HG03108 (cell line): Measurements from ENCODE around the gene CCDC85B.

Source experiments
- ATAC-seq: cut with Tn5 transposase; IDR thresholded peaks from one replicate; pipeline ENCODE4 v1.9.1; 2021; ENCODE audit warnings: moderate library complexity; ENCODE audit not compliant: unreplicated experiment

CCDC85B gene

DNA sequence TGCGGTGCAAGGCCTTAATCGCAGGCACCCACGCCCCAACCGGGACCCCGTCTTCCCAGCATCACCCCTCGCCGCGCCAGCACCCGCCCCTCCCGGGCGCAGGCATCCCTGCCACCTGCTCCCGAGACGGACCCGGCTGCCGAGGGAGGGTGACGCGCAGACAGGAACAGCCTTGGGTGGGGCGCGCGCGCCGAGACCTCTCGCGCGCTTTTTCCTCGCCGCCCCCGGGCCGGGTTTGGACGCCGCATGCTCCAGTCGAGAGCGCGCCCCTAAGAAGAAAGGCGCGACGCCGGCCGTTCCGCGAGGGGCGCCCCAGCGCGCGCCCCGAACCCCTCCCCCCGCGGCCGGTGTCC lies 33.0 kb upstream of the CCDC85B start:
- ATAC-seq: no peak

DNA sequence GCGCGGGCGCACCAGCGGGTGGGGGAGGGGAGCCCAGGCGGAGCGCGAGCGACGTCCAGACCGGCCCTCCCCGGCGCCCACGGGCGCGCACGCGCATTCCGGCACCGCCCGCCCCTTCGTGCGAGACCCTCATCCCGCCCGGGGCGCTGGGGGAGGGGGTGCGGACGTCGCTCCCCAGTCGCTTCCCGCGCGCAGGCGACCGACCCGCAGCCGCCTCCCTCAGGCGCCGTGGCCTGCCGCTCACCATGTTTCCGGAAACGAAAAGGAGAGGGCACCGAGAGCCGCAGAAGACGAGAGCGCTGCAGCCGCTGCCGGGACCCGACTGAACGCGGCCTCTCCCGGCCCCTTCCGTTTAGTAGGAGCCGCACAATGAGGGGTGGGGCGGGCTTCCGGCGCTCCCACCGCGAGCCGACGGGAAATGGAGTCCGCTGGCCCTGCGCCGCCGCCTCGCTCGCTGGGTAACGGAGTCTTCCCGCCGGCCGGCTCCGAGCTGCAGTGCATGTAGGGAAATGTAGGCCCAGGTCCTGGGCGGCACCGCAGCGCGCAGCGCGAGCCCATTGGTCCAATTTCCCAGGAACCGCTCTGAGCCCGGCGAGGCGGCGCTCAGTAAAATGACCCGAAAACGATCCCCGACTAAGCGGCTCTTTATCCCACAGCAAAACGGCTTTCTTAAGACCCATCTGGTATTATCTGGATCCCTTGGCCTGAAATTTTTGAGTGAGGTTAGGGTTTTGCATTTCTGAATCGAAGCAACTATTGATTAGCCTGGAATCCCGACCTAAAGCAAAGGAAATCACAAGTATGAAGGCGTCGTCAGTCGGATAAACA lies 32.4 kb upstream of the CCDC85B start, which contains the start of gene CFL1:
Gene CFL1, minus strand, starts transcription at position 328 of the 828 bp plus-strand sequence. Its CDS starts 81 bp downstream, at position 247.
- peak; percentile 42 for ATAC-seq

DNA sequence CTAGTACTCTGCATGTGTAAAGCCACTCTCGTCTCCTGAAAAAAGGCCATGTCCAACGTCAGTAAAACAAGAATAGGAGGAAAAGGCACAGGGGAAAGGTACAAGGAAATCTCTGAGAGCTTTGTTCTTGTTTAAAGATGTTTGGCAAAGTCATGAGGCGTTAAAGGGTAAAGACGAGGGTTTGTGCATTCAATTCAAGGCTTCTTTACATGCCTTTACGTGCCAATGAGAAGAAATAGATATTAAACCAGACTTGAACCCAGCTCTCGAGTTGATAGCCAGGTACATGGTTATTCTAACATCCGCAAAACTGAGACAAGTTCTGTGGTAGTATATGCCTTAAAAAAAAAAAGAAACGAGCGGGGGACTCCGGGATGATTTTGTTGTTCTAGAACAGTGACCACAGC lies 31.8 kb upstream of the CCDC85B start:
- ATAC-seq: no peak

DNA sequence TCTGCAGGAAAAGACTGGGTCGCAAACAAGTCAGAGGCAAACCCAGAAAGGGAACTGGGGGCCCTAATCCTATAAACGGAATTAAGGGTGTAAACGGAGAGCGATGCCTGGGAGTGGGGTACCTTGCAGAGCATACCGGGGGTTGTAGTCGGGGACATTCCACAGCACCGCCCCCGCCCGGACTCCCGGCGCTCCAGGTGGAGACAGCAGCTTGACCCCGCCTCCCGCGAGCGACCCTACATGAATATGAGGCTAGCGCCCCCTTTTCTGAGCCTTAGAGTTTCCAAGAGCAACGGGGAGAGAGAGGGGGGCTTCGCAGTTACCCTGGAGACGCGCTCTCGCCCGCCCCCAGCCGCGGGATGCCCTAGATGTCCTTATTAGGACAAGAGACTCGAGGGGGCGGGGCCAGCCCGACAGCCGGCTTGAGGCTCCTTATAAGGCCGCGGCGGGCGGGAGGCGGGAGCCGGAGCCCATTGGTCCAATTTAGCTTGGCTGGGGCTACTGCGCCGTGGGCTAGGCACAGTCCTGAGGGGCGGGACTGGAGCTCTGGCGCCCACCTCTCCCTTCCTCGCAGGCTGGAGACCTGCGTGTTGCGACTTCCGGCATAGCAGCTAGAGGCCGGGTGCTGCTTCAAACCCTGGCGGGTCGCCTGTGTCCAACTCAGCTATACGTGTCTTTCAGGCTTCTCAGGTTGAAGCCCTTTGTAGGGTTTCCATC lies 31.2 kb upstream of the CCDC85B start:
- peak; percentile 48 for ATAC-seq

DNA sequence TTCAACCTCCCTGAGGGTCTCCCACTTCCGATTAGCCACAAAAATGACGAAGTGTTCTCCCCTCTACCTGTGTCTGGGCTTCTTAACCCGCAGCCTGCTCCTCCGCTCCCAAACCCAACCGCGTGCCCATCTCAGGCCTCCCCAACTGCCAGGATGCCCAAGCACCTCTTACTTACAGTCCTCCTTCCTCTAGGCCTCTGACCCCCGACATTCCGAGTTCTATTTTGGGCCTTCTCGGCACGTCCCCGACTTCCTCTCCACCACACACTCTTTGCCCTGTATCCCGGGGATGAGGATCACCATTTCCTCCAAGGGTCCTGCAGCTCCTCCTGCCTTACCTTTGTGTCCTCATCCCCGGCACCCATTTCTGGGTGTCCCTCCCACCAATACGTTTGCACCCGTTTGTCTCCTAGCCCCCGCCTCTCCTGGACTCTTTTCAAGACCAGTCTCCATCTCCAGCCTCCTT lies 30.6 kb upstream of the CCDC85B start:
- no peak for ATAC-seq

DNA sequence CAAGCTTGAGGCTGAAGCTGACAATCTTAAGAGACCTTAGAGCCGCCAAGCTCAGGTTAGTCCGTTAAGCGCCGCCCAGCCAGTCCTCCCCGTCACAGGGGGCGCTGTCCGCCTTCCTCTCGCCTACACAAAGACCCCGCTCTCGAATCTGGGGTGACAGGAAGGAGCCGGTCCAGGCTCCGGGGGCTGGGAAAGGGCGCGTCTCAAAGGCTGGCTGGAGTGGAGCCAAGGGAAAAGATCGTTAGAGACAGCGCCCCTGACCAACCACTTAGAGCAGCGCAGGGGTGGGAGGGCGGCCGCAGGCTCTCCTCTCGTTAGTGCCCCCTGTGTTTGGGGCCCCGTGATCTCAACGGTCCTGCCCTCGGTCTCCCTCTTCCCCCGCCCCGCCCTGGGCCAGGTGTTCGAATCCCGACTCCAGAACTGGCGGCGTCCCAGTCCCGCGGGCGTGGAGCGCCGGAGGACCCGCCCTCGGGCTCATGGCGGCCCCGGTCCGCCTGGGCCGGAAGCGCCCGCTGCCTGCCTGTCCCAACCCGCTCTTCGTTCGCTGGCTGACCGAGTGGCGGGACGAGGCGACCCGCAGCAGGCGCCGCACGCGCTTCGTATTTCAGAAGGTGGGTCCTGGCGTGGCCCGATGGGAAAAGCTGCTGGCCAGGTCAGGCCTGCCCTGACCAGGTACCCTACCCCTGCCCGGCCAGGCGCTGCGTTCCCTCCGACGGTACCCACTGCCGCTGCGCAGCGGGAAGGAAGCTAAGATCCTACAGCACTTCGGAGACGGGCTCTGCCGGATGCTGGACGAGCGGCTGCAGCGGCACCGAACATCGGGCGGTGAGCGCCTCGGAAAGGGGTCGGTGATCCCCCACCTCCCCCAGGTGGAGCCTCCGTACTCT lies 30.0 kb upstream of the CCDC85B start, which contains the start of gene MUS81:
Gene MUS81, plus strand, starts transcription at position 156 of the 887 bp plus-strand sequence. Its CDS starts 321 bp downstream, at position 477.
- ATAC-seq: no peak

DNA sequence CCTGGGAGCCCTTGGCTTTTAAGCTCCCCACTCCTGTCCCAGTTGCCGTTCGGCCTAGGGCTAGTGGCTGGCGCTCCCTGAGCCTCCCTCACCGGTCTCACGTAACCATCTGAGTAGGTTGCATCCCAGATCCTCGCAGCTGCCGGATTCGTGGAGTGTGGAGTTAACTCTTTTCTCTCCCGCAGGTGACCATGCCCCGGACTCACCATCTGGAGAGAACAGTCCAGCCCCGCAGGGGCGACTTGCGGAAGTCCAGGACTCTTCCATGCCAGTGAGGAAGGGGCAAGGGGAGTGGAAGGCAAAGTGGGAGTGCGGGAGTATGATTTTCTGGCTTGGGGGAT lies 29.3 kb upstream of the CCDC85B start:
- no peak for ATAC-seq

DNA sequence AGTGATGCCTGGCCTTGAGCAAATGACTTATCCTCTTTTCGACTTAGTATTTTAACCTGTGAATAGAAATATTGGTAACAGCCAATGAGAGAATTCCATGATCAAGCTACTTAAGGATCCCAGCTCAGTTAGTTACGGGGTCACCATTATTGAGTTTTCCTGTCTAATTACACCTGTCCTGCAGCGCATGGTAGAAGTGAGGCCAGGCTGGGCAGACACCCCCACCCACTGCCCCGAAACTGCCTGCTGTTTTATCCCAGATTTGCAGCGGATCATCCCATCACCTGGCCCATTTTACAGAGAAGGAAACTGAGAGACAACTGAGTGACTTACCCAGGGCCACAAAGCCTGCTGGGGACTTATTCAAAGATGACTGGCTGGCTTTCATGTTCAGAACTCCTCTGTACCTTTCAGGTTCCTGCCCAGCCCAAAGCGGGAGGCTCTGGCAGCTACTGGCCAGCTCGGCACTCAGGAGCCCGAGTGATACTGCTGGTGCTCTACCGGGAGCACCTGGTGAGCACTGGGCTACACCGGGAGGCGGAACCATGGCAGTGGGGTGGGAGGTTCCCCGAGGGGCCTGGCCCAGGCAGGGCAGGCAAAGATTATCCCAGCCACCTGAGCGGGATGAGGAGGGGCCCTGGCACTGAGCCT lies 28.8 kb upstream of the CCDC85B start:
- no peak for ATAC-seq

DNA sequence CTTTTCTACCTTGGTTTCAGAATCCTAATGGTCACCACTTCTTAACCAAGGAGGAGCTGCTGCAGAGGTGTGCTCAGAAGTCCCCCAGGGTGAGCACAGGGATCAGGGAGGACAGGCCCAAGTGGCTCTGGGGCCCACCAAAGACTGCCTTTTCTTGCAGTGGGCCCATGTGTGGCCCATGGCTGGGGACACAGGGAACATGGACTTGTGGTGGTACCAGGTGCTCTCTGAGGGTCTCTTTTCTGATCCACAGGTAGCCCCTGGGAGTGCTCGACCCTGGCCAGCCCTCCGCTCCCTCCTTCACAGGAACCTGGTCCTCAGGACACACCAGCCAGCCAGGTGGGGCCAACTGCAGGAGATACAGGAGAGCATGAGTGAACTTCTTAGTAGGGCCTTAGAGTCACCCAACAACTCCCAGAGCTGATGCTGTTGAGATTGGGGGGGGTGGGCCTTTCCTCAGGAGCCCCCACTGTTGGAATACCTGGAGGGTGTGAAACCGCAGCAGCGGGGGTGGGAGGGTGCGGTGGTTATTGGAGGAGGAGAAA lies 28.2 kb upstream of the CCDC85B start:
- ATAC-seq: no peak

DNA sequence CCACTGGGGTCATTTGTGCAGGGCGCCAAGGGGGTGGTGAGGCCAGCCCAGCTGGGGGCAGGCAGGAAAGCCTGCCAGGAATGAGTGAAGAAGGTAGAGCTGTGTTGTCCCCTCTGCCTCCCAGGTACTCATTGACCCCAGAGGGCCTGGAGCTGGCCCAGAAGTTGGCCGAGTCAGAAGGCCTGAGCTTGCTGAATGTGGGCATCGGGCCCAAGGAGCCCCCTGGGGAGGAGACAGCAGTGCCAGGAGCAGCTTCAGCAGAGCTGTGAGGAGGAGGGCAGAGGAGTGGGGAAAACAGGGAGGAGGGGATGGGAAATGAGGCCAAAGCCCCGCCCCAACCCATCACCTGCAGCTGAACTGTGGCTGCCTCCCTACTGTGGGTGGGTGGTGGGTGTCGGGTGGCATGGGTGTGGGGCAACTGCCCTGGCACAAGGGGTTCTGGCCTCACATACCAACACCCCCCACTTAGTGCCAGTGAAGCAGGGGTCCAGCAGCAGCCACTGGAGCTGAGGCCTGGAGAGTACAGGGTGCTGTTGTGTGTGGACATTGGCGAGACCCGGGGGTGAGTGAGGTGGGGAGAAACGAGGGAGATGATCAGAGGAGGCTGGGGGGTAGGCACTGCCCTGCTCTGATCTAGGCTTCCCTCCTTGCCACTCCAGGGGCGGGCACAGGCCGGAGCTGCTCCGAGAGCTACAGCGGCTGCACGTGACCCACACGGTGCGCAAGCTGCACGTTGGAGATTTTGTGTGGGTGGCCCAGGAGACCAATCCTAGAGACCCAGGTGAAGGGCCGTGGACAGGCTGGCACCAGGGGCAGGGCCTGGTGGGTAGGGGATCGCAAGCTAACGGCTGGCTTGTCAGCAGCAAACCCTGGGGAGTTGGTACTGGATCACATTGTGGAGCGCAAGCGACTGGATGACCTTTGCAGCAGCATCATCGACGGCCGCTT lies 27.3 kb upstream of the CCDC85B start:
- ATAC-seq: no peak

DNA sequence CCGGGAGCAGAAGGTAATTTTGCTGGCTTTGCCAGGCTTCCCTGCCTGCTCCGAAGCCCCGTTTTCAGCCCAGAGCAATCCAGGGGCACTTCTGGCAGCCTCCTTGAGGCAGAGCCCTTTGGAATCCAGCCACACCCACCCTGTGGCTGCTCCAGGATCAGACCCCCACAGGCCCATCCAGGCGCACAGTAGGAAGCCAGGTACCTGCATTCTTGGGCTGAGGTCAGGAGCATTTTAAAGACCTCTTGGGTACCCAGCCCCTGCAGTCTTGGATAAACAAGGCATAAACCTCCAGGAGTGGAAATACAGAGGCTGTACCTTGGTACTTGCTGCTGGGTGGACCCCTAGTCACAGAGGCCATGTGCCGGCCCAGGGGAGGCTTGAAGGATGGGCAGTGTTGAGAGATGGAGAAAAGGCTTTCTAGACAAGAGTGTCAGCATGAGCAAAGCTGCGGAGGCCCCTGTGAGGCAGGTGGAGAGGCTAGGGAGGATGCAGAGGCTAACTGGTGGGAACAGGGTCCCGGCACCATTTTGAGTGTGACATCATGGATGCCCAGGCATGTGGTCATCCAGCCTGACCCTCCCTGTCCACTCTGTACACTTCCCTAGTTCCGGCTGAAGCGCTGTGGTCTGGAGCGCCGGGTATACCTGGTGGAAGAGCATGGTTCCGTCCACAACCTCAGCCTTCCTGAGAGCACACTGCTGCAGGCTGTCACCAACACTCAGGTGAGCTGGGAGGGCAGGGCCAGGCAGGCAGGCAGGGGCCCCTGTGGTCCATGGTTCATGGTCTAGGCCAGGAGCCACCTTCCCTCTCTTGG lies 26.4 kb upstream of the CCDC85B start:
- no peak for ATAC-seq

DNA sequence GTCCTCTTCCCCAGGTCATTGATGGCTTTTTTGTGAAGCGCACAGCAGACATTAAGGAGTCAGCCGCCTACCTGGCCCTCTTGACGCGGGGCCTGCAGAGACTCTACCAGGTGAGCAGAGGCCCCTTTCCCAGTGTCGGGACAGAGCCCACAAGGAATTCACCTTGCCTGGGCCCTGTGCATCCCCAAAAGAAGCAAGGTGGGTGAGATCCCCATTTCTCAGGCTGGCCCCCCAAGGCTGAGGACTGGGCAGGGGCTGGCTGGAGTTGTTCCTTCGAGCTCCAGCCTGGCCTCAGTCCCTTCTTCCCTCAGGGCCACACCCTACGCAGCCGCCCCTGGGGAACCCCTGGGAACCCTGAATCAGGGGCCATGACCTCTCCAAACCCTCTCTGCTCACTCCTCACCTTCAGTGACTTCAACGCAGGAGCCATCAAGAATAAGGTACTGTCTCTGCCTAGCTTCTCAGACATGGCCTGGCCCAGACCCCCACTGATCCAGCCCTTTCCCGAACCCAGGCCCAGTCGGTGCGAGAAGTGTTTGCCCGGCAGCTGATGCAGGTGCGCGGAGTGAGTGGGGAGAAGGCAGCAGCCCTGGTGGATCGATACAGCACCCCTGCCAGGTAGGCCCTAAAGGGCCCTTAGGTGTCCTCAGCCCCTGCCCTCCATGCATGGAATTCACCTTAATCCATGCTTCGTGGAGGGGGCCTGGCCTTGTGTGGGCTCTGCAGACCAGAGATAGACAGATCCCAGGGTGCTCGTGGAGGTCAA lies 25.6 kb upstream of the CCDC85B start:
- no peak for ATAC-seq

DNA sequence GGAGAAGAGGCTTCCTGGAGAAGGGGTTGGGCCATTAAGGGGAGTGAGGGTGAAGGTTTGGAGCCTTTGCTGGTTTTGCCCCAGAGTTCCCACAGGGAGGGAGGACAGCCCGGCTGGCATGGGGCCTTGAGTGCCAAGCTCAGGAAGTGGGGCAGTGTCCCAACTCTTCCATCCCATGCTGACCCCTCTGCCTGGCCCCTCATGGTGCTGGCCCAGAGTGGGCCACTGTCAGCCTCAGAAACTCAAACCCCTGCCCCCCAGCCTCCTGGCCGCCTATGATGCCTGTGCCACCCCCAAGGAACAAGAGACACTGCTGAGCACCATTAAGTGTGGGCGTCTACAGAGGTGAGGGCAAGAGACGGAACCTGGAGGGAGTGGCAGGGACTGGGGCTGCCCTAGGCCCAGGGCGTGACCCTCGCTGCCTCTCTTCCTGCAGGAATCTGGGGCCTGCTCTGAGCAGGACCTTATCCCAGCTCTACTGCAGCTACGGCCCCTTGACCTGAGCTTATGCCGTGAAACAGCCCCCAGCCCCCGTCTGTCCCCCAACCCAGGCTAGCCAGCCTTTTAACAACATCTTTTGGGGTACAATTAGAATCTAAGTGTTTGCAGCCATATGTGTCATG lies 24.8 kb upstream of the CCDC85B start:
- no peak for ATAC-seq

DNA sequence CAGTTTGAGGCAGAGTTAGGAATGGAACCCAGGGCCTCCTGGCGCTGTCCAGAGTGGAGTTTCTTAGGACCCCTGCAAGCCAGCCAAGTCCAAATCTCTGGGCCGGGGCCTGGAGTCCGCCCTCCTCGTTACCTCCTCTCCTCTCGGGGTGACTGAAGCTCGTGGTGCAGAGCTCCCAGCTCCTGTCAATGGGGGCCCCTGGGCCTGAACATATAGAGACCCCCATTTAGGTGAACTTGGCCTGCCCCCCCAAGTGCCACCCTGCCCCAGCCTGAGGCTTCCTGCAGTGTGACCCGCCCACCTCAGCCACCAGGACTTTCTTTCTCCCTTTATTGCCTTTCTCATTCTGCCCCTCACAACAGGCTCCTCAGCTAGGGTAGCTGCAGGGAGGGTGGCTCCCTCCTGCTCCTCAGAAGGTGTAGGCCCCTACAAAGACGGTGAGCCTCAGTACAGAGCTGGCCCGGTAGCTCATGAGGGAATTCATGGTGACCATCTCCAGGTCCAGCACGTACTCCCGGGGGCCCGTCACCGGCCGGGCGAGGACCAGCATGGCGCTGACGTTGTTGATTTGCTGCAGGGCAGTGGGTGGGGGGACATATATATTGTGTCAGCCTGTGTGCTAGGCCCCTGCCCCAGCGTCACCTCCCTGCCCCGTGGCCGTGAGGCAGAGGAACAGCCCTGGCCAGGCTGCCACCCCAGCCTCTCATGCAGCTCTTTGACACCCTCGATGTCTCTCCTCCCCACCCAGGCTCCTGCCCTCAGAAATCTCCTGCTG lies 23.8 kb upstream of the CCDC85B start:
- no peak for ATAC-seq

DNA sequence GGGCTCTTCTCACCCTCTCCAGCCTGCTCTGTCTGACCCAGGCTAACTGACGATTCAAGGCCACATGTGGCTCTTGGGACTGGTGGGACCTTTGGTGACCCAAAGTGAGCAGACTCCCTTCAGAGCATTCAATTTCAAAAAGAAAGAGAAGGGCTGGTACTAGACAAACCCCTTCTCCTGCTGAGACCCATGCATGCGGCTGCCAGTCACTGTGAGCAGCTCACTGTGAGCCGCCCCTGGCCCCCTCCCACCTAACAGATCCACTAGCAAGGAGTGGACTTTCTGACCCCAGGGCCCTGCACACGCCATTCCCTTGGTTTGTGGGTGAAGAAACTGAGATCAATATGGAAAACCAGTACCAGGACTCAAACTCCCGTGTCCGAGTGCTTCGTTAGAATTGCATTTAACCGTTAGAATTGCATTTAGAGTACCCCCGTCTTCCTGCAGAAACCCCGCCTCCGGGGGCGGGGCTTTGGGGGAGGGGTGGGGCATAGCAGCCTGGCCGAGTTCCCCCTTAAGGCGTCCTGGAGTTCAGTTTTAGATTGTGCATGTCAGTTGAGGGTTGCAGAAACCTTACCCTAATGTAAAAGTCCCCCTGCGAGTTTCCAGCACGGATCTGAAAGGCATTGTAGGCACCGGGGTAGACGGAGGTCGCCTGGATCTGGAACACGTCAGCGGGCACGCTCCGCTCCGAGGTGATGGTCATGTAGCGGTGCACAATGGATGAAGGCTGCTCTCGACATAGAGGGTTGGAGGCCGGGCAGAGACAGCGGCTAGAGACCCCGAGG lies 23.0 kb upstream of the CCDC85B start:
- ATAC-seq: no peak
